Stimulated activated naive CD8-positive, alpha-beta T cell treated with anti-CD3 and anti-CD28 coated beads, Interleukin-15, Interleukin-2, amounts not matched to agents 100 ng/mL and 50 ng/mL, for 24 hours (primary cell): ENCODE data around the gene OR5B2.

ENCODE experiments used
- H3K27ac Mint-ChIP-seq: one replicate; pipeline ENCODE4 v1.8.0; 2021; ENCODE audit warnings: mild to moderate bottlenecking, mixed read lengths
- H3K27me3 Mint-ChIP-seq: one replicate; pipeline ENCODE4 v1.8.0; 2021; ENCODE audit warnings: mixed read lengths
- H3K36me3 Mint-ChIP-seq: one replicate; pipeline ENCODE4 v1.8.0; 2021; ENCODE audit warnings: low read depth, mixed read lengths
- H3K4me1 Mint-ChIP-seq: one replicate; pipeline ENCODE4 v1.8.0; 2021; ENCODE audit warnings: low read depth, mixed read lengths
- H3K4me3 Mint-ChIP-seq: one replicate; pipeline ENCODE4 v1.8.0; 2021; ENCODE audit warnings: mild to moderate bottlenecking, mixed read lengths
- H3K9me3 Mint-ChIP-seq: one replicate; pipeline ENCODE4 v1.8.0; 2021; ENCODE audit warnings: mixed read lengths

The OR5B2 gene

DNA sequence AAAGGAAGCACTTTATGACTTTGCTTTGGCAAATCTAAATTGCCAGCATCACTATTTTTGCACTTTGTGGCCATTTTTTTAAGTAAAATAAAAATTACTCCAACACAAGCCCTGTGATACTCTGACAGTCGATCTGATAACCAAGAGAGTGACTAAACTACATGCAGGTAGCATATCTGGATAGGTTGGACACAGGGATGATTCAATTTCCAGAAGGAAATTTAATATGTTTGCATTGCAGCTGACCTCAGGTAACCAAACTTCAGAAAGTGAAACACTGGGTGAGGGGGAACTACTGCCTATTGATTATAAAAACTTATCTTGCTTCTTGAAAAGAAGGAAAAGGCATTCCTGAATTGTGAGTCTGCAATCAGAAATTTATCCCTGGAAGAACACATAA lies 35.2 kb downstream of the OR5B2 start:
- H3K36me3 Mint-ChIP-seq, result no peaks in the 10 kb centered on the region
- no peak overlapping the region for H3K4me3 Mint-ChIP-seq
- H3K4me1 Mint-ChIP-seq, result peaks cover 3% of the 10 kb centered on the region
- H3K27ac Mint-ChIP-seq, result no peak overlapping the region
- H3K27me3 Mint-ChIP-seq, result peaks cover 5% of the 10 kb centered on the region
- peaks cover 17% of the 10 kb centered on the region for H3K9me3 Mint-ChIP-seq

- H3K9me3 Mint-ChIP-seq, result peaks cover 17% of the 10 kb centered on the region
- H3K4me1 Mint-ChIP-seq, result peaks cover 3% of the 10 kb centered on the region
- no peaks in the 10 kb centered on the region for H3K36me3 Mint-ChIP-seq
- H3K4me3 Mint-ChIP-seq, result no peak overlapping the region
- peaks cover 5% of the 10 kb centered on the region for H3K27me3 Mint-ChIP-seq
- no peak overlapping the region for H3K27ac Mint-ChIP-seq
These were observed 36.0 kb downstream of the OR5B2 start for GRCh38 chr11:58391879-58392278.

DNA sequence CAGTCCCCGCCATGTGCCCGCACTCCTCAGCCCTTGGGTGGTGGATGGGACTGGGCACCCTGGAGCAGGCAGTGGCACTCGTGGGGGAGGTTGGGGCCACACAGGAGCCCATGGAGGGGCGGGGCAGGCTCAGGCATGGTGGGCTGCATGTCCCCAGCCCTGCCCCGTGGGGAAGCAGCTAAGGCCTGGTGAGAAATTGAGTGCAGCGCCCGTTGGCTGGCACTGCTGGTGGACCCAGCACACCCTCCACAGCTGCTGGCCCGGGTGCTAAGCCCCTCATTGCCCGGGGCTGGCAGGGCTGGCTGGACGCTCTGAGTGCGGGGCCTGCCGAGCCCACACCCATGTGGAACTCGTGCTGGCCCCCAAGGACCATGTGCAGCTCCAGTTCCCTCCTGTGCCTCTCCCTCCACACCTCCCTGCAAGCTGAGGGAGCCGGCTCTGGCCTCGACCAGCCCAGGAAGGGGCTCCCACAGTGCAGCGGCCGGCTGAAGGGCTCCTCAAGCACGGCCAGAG lies 37.3 kb downstream of the OR5B2 start:
- Mint-ChIP-seq H3K4me1 (peaks cover 3% of the 10 kb centered on the region), H3K4me3 (no peak overlapping the region), H3K36me3 (no peaks in the 10 kb centered on the region), H3K27me3 (peaks cover 5% of the 10 kb centered on the region), H3K9me3 (peaks cover 13% of the 10 kb centered on the region), H3K27ac (no peak overlapping the region)
